ENCODE data around the gene SULT1C4. TPM values are rescaled to one million over a fixed set of nuclear protein-coding genes. Genes with fewer than 3 reads are reported as not detected.

Gene SULT1C4
- total RNA-seq, 1 experiment from 2014 or later = not detected

- ChIA-PET CTCF (no interaction called here), POLR2A (no interaction called here)
- Histone ChIP-seq H3K4me1 (ENCODE audit: control insufficient read depth, insufficient read depth, low read length) (no peaks in the 10 kb centered on the region), H3K36me3 (ENCODE audit: control insufficient read depth, insufficient read depth, low read length) (no peaks in the 10 kb centered on the region), H3K9me3 (ENCODE audit: control insufficient read depth, insufficient read depth, low read depth, low read length) (no peaks in the 10 kb centered on the region), H3K27ac (ENCODE audit: low read length) (no peak overlapping the region), H3K27me3 (ENCODE audit: control insufficient read depth, insufficient read depth, low read length) (no peaks in the 10 kb centered on the region), H3K4me3 (ENCODE audit: low read depth in 2 of 2, low read length in 2 of 2) (no peak overlapping the region)
- BruUV-seq (replicated peaks) = no TSS peak
- ATAC-seq (no peak), DNase-seq (ENCODE audit: low read depth, low spot score) (no peak)
- no peak for TF ChIP-seq TCF7L2 (IDR thresholded peaks at IDR 0.05; ENCODE audit: low read depth, low read length)
- no peak for TF ChIP-seq CTCF (IDR thresholded peaks at IDR 0.05)
- TF ChIP-seq SIN3A (IDR thresholded peaks at IDR 0.05; ENCODE audit: borderline replicate concordance, insufficient read depth, low read depth, low read length) = no peak
- no peak for TF ChIP-seq REST (IDR thresholded peaks at IDR 0.05; ENCODE audit: insufficient read depth in 1 of 2, low read depth in 2 of 2, low read length in 1 of 2)
- no peak for TF ChIP-seq POLR2AphosphoS5 (IDR thresholded peaks at IDR 0.05; ENCODE audit: low read depth, low read length)
- in situ Hi-C loops (cut with HindIII; ENCODE audit: low pct_unique_long_range_greater_than_20kb, low sequenced_read_pairs) (no loop called here), intact Hi-C loops (cut with micrococcal nuclease; ENCODE audit: unreplicated experiment) (no loop called here)
These were observed 59.2 kb downstream of the SULT1C4 start for GRCh38 chr2:108436976-108437375.

Other genes with a start within 250 kb of the SULT1C4 start
- gene SULT1C3, start 138.0 kb upstream of the SULT1C4 start, total RNA-seq (2021; ENCODE audit: unreplicated experiment) = not detected
- gene SULT1C2, start 89.1 kb upstream of the SULT1C4 start, total RNA-seq (2021; ENCODE audit: unreplicated experiment) = 0.31 TPM
- 23.4 TPM for gene GCC2, start 71.3 kb downstream of the SULT1C4 start, total RNA-seq (2021; ENCODE audit: unreplicated experiment)
- 101 TPM for gene LIMS1, start 156.5 kb downstream of the SULT1C4 start, total RNA-seq (2021; ENCODE audit: unreplicated experiment)

All from Panc1 (cell line).